H1 (cell line): ENCODE measurements around the gene ICA1. TPM values are rescaled to one million over a fixed set of nuclear protein-coding genes. Genes with fewer than 3 reads are reported as not detected.

Source experiments
- CBX8 ChIP-seq: fragments of 300-800, 300-1000 bp; sonication (generic); IDR thresholded peaks from 2 replicates; pipeline ENCODE4 v1.7.1; 2016; ENCODE audit warnings: low read depth, low read length, borderline replicate concordance
- USF2 ChIP-seq: IDR thresholded peaks from 2 replicates; pipeline ENCODE4 v1.6.1; 2011; ENCODE audit warnings: low read length, improper control_type of control experiment
- polyA plus RNA-seq, 7 experiments: library from polyadenylated mRNA; depleted of rRNA in 3 of 7; stranded (reverse) in 5 of 7; unstranded in 2 of 7; fragments of >200 nt in 5 of 7; fragments of 200-250 nt in 2 of 7; gene quantifications; 1 replicate in 5 of 7; 2 replicates in 1 of 7; 4 replicates in 1 of 7; pipeline versions ENCODE4 v1.2.1 to v1.2.3, GENCODE V29; 2011 to 2013; ENCODE audit warnings: missing spikeins in 2 of 7, mixed read lengths in 2 of 7
- total RNA-seq: library from RNA; stranded (reverse); fragmentation: NEBNext Ultra II Directional; extraction: Animal tissue kit (Norgen Biotek cat#: 25700); gene quantifications from 2 replicates; pipeline ENCODE4 v1.2.1, GENCODE V29; 2021

The ICA1 gene
- total and polyA plus RNA-seq, 2 of the 8 experiments (the other 6 are each of a cell fraction or from before 2014, with no cell fraction given), result 14.9 to 37.1 TPM

- no peak for TF ChIP-seq USF2
- no peak for TF ChIP-seq CBX8
Measured at GRCh38 chr7:8296362-8296659, 34.3 kb upstream of the ICA1 start (continued).
